HepG2 (cell line): ENCODE data around the gene EPS8. TPM values are rescaled to one million over a fixed set of nuclear protein-coding genes. Genes with fewer than 3 reads are reported as not detected.
A peak's percentile ranks its signal among the peaks of the same experiment; 100 is the strongest.
"Not testable (repeated sequence)": the region's sequence is repeated elsewhere in the genome, so short reads cannot be mapped to it uniquely, and the experiment has no call there.

Experiments
- ATAC-seq: fragments of 200-7000 bp; cut with Tn5 transposase; 3 replicates; pipeline ENCODE4 v1.9.1; 2020; ENCODE audit warnings: mild to moderate bottlenecking, moderate library complexity
- BruUV-seq: library from RNA; stranded (reverse); fragments of 400-500 nt; replicated peaks from 2 replicates; lab custom pipeline; 2021; lab: Mats Ljungman, UMichigan
- CTCF ChIA-PET: fragments of 300-600 bp; formaldehyde crosslinking; extraction: SDS; loops from one replicate; lab custom pipeline; 2021; ENCODE audit warnings: low total read pairs, inconsistent platforms, low intra/inter-chr PET ratio; lab: Yijun Ruan, JAX
- POLR2A ChIA-PET: fragments of 350-600 bp; sonication (Branson Sonifier 250); formaldehyde crosslinking; loops from one replicate; lab custom pipeline; 2020; ENCODE audit warnings: antibody characterized with exemption, inconsistent platforms; lab: Yijun Ruan, JAX
- DNase-seq: peaks from one replicate; pipeline ENCODE4 v3.0.0-alpha.2; 2015; ENCODE audit warnings: low spot score
- FAIRE-seq: peaks from 3 replicates; lab custom pipeline; 2011; peaks lifted over from hg19 to GRCh38; lab: Jason Lieb, UNC
- H2AFZ ChIP-seq: one replicate; pipeline ENCODE4 v1.6.1; 2011; ENCODE audit warnings: low read length, inconsistent platforms
- H3K27ac ChIP-seq: fragments of 300-600 bp; 3 replicates; pipeline ENCODE4 v1.8.0; 2011; ENCODE audit warnings: mixed run types, mild to moderate bottlenecking, mixed read lengths, low read length, inconsistent platforms; ENCODE audit not compliant: insufficient read depth; ENCODE audit errors: extremely low read length
- H3K27me3 ChIP-seq, 2 experiments: fragments of 200-600 bp in 1 of 2; 2 replicates in 1 of 2; 3 replicates in 1 of 2; pipeline versions ENCODE4 v1.6.0 to v1.8.0; 2011; ENCODE audit warnings: low read length in 2 of 2, mild to moderate bottlenecking in 2 of 2, moderate library complexity in 2 of 2, inconsistent platforms in 1 of 2; ENCODE audit not compliant: insufficient read depth in 2 of 2, control insufficient read depth in 1 of 2
- H3K36me3 ChIP-seq, 2 experiments: fragments of 200-600 bp in 1 of 2; replicated peaks in 1 of 2; 2 replicates in 1 of 2; 3 replicates in 1 of 2; pipeline versions ENCODE4 v1.5.1 to v1.8.0; 2011; ENCODE audit warnings: low read length in 2 of 2, inconsistent platforms in 1 of 2; ENCODE audit not compliant: insufficient read depth in 2 of 2, control insufficient read depth in 1 of 2
- H3K4me1 ChIP-seq: 2 replicates; pipeline ENCODE4 v1.5.1; 2012; ENCODE audit warnings: low read length, inconsistent platforms; ENCODE audit not compliant: insufficient read depth
- H3K4me2 ChIP-seq: 2 replicates; pipeline ENCODE4 v1.6.0; 2011; ENCODE audit warnings: low read depth, low read length, inconsistent platforms
- H3K4me3 ChIP-seq, 3 experiments: fragments of 200-600 bp in 1 of 3; sonication (generic), shearing (Covaris generic) in 1 of 3; replicated peaks in 1 of 3; 2 replicates each; pipeline ENCODE4 v1.5.1; 2011 to 2016; ENCODE audit warnings: low read length in 3 of 3, inconsistent platforms in 2 of 3, low read depth in 2 of 3, mild to moderate bottlenecking in 2 of 3, control low read depth in 1 of 3, mixed read lengths in 1 of 3; ENCODE audit not compliant: insufficient read depth in 1 of 3
- H3K79me2 ChIP-seq: one replicate; pipeline ENCODE4 v1.6.1; 2011; ENCODE audit warnings: low read length, inconsistent platforms; ENCODE audit not compliant: insufficient read depth
- H3K9ac ChIP-seq: 2 replicates; pipeline ENCODE4 v1.6.0; 2011; ENCODE audit warnings: mild to moderate bottlenecking, low read depth, low read length, inconsistent platforms; ENCODE audit not compliant: insufficient read depth
- H3K9me3 ChIP-seq: 2 replicates; pipeline ENCODE4 v1.5.1; 2012; ENCODE audit warnings: mild to moderate bottlenecking, low read length
- H4K20me1 ChIP-seq: 2 replicates; pipeline ENCODE4 v1.6.0; 2011; ENCODE audit warnings: inconsistent platforms, mild to moderate bottlenecking, low read length, moderate library complexity; ENCODE audit not compliant: insufficient read depth
- ARID3A ChIP-seq: IDR thresholded peaks from 2 replicates; pipeline ENCODE4 v1.6.1; 2012; ENCODE audit warnings: low read depth, low read length, improper control_type of control experiment
- FOXO1 ChIP-seq: sonication (generic); formaldehyde crosslinking; IDR thresholded peaks from 2 replicates; pipeline ENCODE4 v1.4.0; 2020; ENCODE audit warnings: missing genetic modification reagents
- HMG20B ChIP-seq: conservative IDR thresholded peaks from 2 replicates; pipeline ENCODE4 v1.6.1; 2016; ENCODE audit warnings: missing genetic modification reagents, missing compliant biosample characterization
- POGZ ChIP-seq: sonication (generic); formaldehyde crosslinking; IDR thresholded peaks from 2 replicates; pipeline ENCODE4 v1.4.0; 2020; ENCODE audit warnings: mild to moderate bottlenecking, missing genetic modification reagents
- SP1 ChIP-seq, 2 experiments: fragments of 450-650 bp in 1 of 2; sonication (generic) in 1 of 2; formaldehyde crosslinking in 1 of 2; IDR thresholded peaks; 2 replicates each; pipeline versions ENCODE4 v1.4.0 to v1.6.1; 2016 to 2020; ENCODE audit warnings: missing genetic modification reagents in 1 of 2
- TFE3 ChIP-seq: IDR thresholded peaks from 2 replicates; pipeline ENCODE4 v1.6.1; 2016
- ZNF337 ChIP-seq: sonication (generic); formaldehyde crosslinking; IDR thresholded peaks from 2 replicates; pipeline ENCODE4 v1.5.1; 2020; ENCODE audit warnings: missing genetic modification reagents, low read depth, mild to moderate bottlenecking, borderline replicate concordance
- ZNF772 ChIP-seq: sonication (generic); formaldehyde crosslinking; IDR thresholded peaks from 2 replicates; pipeline ENCODE4 v1.5.0; 2020; ENCODE audit warnings: mild to moderate bottlenecking, missing genetic modification reagents
- WGBS: methylation state at CpG from one replicate; pipeline ENCODE4 v1.1.6; 2017; ENCODE audit warnings: low lambda C conversion rate; 5-methylcytosine and 5-hydroxymethylcytosine counted together
- in situ Hi-C: cut with HindIII; loops from 2 replicates; pipeline ENCODE4 v1.10.0; 2017; ENCODE audit warnings: low pct_unique_long_range_greater_than_20kb; ENCODE audit not compliant: extremely low pct_ligation_motif_present
- intact Hi-C: fragments of 100-400 bp; cut with micrococcal nuclease; formaldehyde crosslinking; loops from one replicate; pipeline ENCODE4 v1.10.0; 2022; ENCODE audit not compliant: unreplicated experiment
- polyA plus RNA-seq, 8 experiments: library from polyadenylated mRNA; depleted of rRNA in 3 of 8; stranded (reverse) in 7 of 8; unstranded in 1 of 8; fragments of >200 nt; fragmentation: Illumina TruSeq in 4 of 8; extraction: Trizol in 4 of 8; gene quantifications; 2 replicates each; pipeline versions ENCODE4 v1.2.1 to v1.2.3, GENCODE V29; 2011 to 2016; ENCODE audit warnings: low read depth in 4 of 8, missing spikeins in 1 of 8, mixed read lengths in 1 of 8; ENCODE audit not compliant: insufficient read depth in 1 of 8
- total RNA-seq, 5 experiments: library from RNA; depleted of rRNA; stranded (reverse); fragments of >200 nt; fragmentation: Illumina TruSeq; extraction: Trizol; gene quantifications; 2 replicates each; pipeline ENCODE4 v1.2.3, GENCODE V29; 2016; ENCODE audit warnings: low read depth in 1 of 5
- TF ChIP-seq, protein P1 (sequence below): sonication (generic); formaldehyde crosslinking; IDR thresholded peaks from 2 replicates; pipeline ENCODE4 v1.5.1; 2020; ENCODE audit warnings: missing genetic modification reagents, mild to moderate bottlenecking, borderline replicate concordance

The EPS8 gene
- total and polyA plus RNA-seq, 2 of the 13 experiments (the other 11 are each of a cell fraction or from before 2014, with no cell fraction given) = 37.1 to 43.4 TPM

- ChIA-PET CTCF (no interaction called here), POLR2A (no interaction called here)
- 98% methylated on average over 4 of the region's 4 CpGs for WGBS
- Histone ChIP-seq H3K27me3 (no peaks in the 10 kb centered on the region), H2AFZ (no peak overlapping the region), H3K4me2 (no peak overlapping the region), H3K9ac (no peak overlapping the region), H3K4me1 (peaks cover 39% of the 10 kb centered on the region), H3K4me3 (no peak overlapping the region), H3K9me3 (peaks cover 6% of the 10 kb centered on the region), H4K20me1 (no peaks in the 10 kb centered on the region), H3K79me2 (no peaks in the 10 kb centered on the region), H3K36me3 (peaks cover 4 to 14% of the 10 kb centered on the region in 2 experiments; a peak in 4 of 5 replicates), H3K27ac (no peak overlapping the region)
- TF ChIP-seq ZNF337 (CRISPR knock-in tag) = no peak
- TF ChIP-seq FOXO1 (CRISPR knock-in tag) = no peak
- FAIRE-seq (no peak), DNase-seq (no peak), ATAC-seq (no peak)
- in situ Hi-C loops (no loop called here), intact Hi-C loops (no loop called here)
- TSS peak; percentile 15 for BruUV-seq
These were observed 168.2 kb downstream of the EPS8 start for GRCh38 chr12:15620741-15621539.

- H3K4me3 ChIP-seq; CTCF ChIA-PET; intact Hi-C loops; H3K27me3 ChIP-seq; BruUV-seq; H2AFZ ChIP-seq; H3K79me2 ChIP-seq; H4K20me1 ChIP-seq; H3K4me2 ChIP-seq; H3K36me3 ChIP-seq; H3K9ac ChIP-seq; in situ Hi-C loops; TF ChIP-seq SP1 (IDR thresholded peaks at IDR 0.05): not testable (repeated sequence)
- Histone ChIP-seq H3K4me1 (peaks cover 24% of the 10 kb centered on the region), H3K9me3 (peaks cover 45% of the 10 kb centered on the region), H3K27ac (peak overlapping the region; percentile 64)
- WGBS = 13% methylated on average over 8 of the region's 8 CpGs
- FAIRE-seq = peak; percentile 8
- ATAC-seq = peak; percentile 68
- DNase-seq = peak; percentile 95
- POLR2A ChIA-PET = interaction anchor here (1.0 to 1.1 kb wide), 3 partner anchors 13 to 173 kb away, joined by 3 to 4 read pairs (median 3); partner anchors contain the start of gene EPS8
- TF ChIP-seq POGZ (CRISPR knock-in tag) (peak; percentile 91), ZNF772 (CRISPR knock-in tag) (peak; percentile 43; the same call in 1 of the 2 replicates), SP1 (CRISPR knock-in tag; IDR thresholded peaks at IDR 0.05) (0 out of 2 replicates have a peak, but pooled peaks have one; percentile 22), HMG20B (CRISPR knock-in tag) (peak; percentile 61; the same call in 1 of the 2 replicates), TFE3 (CRISPR knock-in tag) (peak; percentile 88), ARID3A (peak; percentile 88)
- TF ChIP-seq, protein P1, sequence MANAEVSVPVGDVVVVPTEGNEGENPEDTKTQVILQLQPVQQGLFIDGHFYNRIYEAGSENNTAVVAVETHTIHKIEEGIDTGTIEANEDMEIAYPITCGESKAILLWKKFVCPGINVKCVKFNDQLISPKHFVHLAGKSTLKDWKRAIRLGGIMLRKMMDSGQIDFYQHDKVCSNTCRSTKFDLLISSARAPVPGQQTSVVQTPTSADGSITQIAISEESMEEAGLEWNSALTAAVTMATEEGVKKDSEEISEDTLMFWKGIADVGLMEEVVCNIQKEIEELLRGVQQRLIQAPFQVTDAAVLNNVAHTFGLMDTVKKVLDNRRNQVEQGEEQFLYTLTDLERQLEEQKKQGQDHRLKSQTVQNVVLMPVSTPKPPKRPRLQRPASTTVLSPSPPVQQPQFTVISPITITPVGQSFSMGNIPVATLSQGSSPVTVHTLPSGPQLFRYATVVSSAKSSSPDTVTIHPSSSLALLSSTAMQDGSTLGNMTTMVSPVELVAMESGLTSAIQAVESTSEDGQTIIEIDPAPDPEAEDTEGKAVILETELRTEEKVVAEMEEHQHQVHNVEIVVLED (CRISPR knock-in tag) = peak; percentile 28; the same call in 1 of the 2 replicates
These were observed 172.7 kb downstream of the EPS8 start for GRCh38 chr12:15616495-15616894.
